A673 (cell line): ENCODE measurements around the gene PPP2CA. TPM values are rescaled to one million over a fixed set of nuclear protein-coding genes. Genes with fewer than 3 reads are reported as not detected.

Experiments used
- BruUV-seq: library from RNA; stranded (reverse); fragments of 400-500 nt; replicated peaks from 2 replicates; lab custom pipeline; 2021; lab: Mats Ljungman, UMichigan
- CTCF ChIA-PET: fragments of 300-600 bp; sonication (Branson Sonifier 250); formaldehyde crosslinking; loops from one replicate; lab custom pipeline; 2022; ENCODE audit warnings: antibody characterized with exemption; lab: Charles Lee
- POLR2A ChIA-PET: fragments of 300-600 bp; sonication (Branson Sonifier 250); formaldehyde crosslinking; loops from one replicate; lab custom pipeline; 2022; ENCODE audit warnings: antibody characterized with exemption; ENCODE audit not compliant: low non-redundant PET; lab: Charles Lee
- DNase-seq: peaks from one replicate; pipeline ENCODE4 v3.0.0-alpha.2; 2015; ENCODE audit warnings: low spot score
- H3K27ac ChIP-seq: fragments of 200-600 bp; sonication (generic); 2 replicates; pipeline ENCODE4 v1.5.1; 2016; ENCODE audit warnings: mixed run types, low read depth, mild to moderate bottlenecking, mixed read lengths, antibody characterized with exemption, low read length; ENCODE audit not compliant: poor library complexity, severe bottlenecking
- H3K27me3 ChIP-seq: fragments of 200-600 bp; sonication (generic); replicated peaks from 2 replicates; pipeline ENCODE4 v1.6.1; 2017; ENCODE audit warnings: mixed run types, low read depth, mild to moderate bottlenecking, mixed read lengths, antibody characterized with exemption, low read length; ENCODE audit not compliant: insufficient read depth, poor library complexity
- H3K36me3 ChIP-seq: fragments of 200-600 bp; sonication (generic); 2 replicates; pipeline ENCODE4 v1.6.1; 2016; ENCODE audit warnings: mixed run types, mild to moderate bottlenecking, mixed read lengths, antibody characterized with exemption, low read length; ENCODE audit not compliant: insufficient read depth, poor library complexity, severe bottlenecking
- H3K4me1 ChIP-seq: fragments of 200-600 bp; sonication (generic); 2 replicates; pipeline ENCODE4 v1.6.1; 2017; ENCODE audit warnings: mixed run types, mild to moderate bottlenecking, mixed read lengths, antibody characterized with exemption, low read length; ENCODE audit not compliant: insufficient read depth, poor library complexity, severe bottlenecking
- H3K4me3 ChIP-seq: fragments of 200-600 bp; sonication (generic); 2 replicates; pipeline ENCODE4 v1.5.1; 2016; ENCODE audit warnings: low read depth, mixed run types, mild to moderate bottlenecking, mixed read lengths, low read length; ENCODE audit not compliant: poor library complexity, severe bottlenecking
- H3K9me3 ChIP-seq: fragments of 200-600 bp; sonication (generic); 2 replicates; pipeline ENCODE4 v1.6.1; 2016; ENCODE audit warnings: mixed run types, low read depth, mild to moderate bottlenecking, mixed read lengths, antibody characterized with exemption, low read length; ENCODE audit not compliant: poor library complexity, severe bottlenecking
- EZH2 ChIP-seq: fragments of 200-600 bp; sonication (generic); IDR thresholded peaks from 2 replicates; pipeline ENCODE4 v1.6.1; 2017; ENCODE audit warnings: borderline replicate concordance, low read depth, mild to moderate bottlenecking, mixed read lengths, antibody characterized with exemption, low read length; ENCODE audit not compliant: poor library complexity, severe bottlenecking
- intact Hi-C: fragments of 100-400 bp; cut with micrococcal nuclease; formaldehyde crosslinking; loops from one replicate; pipeline ENCODE4 v1.10.0; 2022; ENCODE audit not compliant: unreplicated experiment
- total RNA-seq: library from RNA; stranded (reverse); gene quantifications from 2 replicates; pipeline ENCODE4 v1.2.3, GENCODE V29; 2021
- TF ChIP-seq, protein P1 (sequence below): fragments of 300-800, 200-600 bp; sonication (generic); conservative IDR thresholded peaks from 2 replicates; pipeline ENCODE4 v1.5.1; 2017; ENCODE audit warnings: low read depth, mild to moderate bottlenecking, antibody characterized with exemption, low read length, moderate library complexity, mixed read lengths

PPP2CA gene
- total RNA-seq, 1 experiment from 2014 or later = 227 TPM

GRCh38 chr5:134207696-134208095 lies 18.2 kb downstream of the PPP2CA start:
- DNase-seq = no peak
- Histone ChIP-seq H3K36me3 (peaks cover 30% of the 10 kb centered on the region), H3K4me3 (no peak overlapping the region), H3K27ac (no peak overlapping the region), H3K9me3 (peaks cover 5% of the 10 kb centered on the region), H3K4me1 (peaks cover 19% of the 10 kb centered on the region), H3K27me3 (no peaks in the 10 kb centered on the region)
- no TSS peak for BruUV-seq
- CTCF ChIA-PET = no interaction called here
- TF ChIP-seq, protein P1, sequence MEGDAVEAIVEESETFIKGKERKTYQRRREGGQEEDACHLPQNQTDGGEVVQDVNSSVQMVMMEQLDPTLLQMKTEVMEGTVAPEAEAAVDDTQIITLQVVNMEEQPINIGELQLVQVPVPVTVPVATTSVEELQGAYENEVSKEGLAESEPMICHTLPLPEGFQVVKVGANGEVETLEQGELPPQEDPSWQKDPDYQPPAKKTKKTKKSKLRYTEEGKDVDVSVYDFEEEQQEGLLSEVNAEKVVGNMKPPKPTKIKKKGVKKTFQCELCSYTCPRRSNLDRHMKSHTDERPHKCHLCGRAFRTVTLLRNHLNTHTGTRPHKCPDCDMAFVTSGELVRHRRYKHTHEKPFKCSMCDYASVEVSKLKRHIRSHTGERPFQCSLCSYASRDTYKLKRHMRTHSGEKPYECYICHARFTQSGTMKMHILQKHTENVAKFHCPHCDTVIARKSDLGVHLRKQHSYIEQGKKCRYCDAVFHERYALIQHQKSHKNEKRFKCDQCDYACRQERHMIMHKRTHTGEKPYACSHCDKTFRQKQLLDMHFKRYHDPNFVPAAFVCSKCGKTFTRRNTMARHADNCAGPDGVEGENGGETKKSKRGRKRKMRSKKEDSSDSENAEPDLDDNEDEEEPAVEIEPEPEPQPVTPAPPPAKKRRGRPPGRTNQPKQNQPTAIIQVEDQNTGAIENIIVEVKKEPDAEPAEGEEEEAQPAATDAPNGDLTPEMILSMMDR = no peak
- no peak for TF ChIP-seq EZH2
- intact Hi-C loops = no loop called here
- POLR2A ChIA-PET = no interaction called here

DNA sequence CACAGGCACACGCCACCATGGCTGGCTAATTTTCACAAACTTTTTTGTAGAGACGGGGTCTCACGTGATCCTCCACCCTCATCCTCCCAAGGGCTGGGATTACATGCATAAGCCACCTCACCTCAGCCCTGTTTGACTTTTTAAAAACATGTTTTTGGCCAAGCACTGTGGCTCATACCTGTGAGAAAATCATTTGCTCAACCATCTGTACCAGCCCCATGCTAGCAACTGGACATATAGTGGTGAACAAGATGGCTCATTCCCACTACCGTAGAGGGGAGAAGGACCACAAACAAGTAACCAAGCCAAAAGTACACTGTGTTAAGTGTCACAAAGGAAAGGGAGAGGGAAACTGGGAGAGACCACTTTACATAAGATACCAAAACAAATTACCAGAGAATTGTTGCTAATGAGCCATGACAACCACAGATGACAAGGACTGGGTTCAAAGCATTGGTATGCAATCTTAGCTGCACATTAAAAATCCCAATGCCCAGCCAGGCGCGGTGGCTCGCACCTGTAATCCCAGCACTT lies 19.2 kb downstream of the PPP2CA start:
- no TSS peak for BruUV-seq
- H3K4me1 ChIP-seq = peaks cover 19% of the 10 kb centered on the region
- ChIA-PET POLR2A (no interaction called here), CTCF (no interaction called here)
- no peaks in the 10 kb centered on the region for H3K27me3 ChIP-seq
- DNase-seq = no peak
- intact Hi-C loops = no loop called here
- no peaks in the 10 kb centered on the region for H3K9me3 ChIP-seq
- peaks cover 33% of the 10 kb centered on the region for H3K36me3 ChIP-seq
- no peak overlapping the region for H3K27ac ChIP-seq
- H3K4me3 ChIP-seq = no peak overlapping the region
- TF ChIP-seq, protein P1 = no peak
- TF ChIP-seq EZH2 = no peak

- TF ChIP-seq EZH2 = no peak
- TF ChIP-seq, protein P1 = no peak
- Histone ChIP-seq H3K4me1 (peaks cover 11% of the 10 kb centered on the region), H3K27ac (no peak overlapping the region), H3K9me3 (no peaks in the 10 kb centered on the region), H3K27me3 (no peaks in the 10 kb centered on the region), H3K36me3 (peaks cover 54% of the 10 kb centered on the region), H3K4me3 (no peak overlapping the region)
- intact Hi-C loops = no loop called here
- CTCF ChIA-PET = no interaction called here
- POLR2A ChIA-PET = no interaction called here
- BruUV-seq = no TSS peak
- DNase-seq = no peak
Measured at GRCh38 chr5:134204575-134204974, 21.3 kb downstream of the PPP2CA start.
